NCI-H1105 treated with DMSO at 0.1 percent for 48 hours (cell line): ENCODE results near the gene LGMN.

Experiments used
- DNase-seq: peaks from one replicate; lab custom pipeline; 2025; lab: John Stamatoyannopoulos, UW

The LGMN gene

DNA sequence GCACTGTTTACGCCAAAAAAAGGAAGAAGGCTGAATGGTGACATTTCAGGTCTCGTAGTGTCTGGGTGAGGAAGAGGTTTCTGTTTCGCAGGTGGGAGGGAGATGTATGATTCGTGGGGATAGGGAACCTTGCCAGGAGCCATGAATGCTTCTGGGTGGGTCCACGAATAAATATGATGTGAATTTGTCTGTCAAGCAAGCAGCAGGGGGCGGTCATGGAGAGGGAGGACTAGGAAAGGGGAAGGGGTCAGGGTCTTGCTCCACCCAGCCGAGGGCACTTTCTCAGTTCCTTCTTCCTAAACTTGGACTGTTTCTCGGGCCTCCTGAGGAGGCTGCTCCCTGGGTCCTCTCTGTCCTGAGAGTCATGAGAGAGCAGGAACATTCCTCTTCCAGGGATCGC is 72.5 kb downstream of the LGMN start:
- no peak for DNase-seq

DNA sequence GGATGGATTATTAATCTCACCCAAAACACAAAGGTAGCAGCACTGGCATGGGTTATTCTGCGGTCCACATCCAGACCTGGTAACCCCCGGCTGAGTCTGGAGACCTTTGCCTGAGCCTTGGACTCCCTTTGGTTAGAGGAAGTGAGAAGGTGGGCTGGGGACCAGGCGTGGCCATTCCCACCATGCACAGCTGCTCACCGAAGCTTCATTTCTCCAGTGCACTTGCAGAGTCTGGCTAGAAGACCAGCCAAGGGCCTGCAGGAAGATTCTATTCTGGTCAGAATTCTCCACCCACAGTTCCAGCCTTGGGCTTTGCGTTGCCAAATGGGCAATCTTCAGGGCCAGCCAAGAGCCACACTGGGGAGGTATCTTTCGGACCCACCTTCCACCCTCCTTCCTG is 73.0 kb downstream of the LGMN start:
- no peak for DNase-seq

DNA sequence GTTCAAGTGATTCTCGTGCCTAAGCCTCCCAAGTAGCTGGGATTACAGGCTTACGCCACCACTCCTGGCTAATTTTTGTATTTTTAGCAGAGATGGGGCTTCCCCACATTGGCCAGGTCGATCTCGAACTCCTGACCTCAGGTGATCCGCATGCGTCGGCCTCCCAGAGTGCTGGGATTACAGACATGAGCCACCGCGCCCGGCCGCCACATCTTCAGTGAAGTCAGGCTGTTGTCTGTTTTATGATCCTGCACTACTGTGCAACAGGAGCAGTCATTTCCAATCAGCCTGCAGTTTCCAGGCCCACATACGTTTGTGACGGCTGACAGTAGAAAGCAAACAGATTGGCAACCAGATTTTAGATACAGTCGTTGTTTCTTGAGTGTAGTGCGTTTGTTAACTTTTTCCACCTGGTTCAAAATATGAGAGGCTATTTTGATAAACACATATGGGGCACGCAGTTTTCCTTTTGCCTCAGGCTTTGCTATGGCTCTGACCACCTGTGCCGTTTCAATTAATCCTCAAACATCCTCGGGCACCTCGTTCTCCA is 74.8 kb downstream of the LGMN start:
- DNase-seq, result no peak

DNA sequence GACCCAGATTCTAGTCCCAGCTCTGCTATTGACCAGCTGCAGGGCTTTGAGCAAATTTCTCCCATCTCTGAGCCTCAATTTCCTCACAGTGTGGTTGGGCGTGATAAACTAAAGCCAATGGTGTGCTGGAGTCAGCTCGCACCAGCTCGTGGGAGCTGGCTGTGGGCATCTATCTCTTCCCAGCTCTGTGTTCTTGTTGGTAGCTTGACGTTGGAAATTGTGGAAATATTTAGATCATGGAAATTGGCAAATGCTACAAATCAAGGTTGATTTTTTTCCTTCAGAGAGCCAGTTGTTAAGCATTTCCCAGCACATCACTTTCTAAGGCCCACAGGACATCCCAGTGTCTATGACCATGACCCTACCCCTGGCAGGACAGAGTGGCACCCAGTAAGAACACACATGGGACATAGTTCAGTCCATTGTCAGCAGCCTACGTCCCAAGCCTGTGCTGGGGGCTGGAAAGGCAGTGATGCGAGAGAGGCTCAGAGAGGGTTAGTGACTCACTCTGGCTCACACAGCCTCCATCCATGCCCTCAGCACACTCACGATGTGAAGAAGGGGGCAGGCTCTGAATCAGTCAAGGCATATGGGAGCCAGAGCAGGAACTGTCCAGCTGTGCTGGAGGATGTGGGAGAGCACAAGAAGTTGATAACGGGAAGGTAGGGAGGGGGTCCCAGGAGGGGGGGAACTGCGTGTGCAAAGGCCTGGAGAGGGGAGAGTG is 77.6 kb downstream of the LGMN start:
- DNase-seq, result no peak

DNA sequence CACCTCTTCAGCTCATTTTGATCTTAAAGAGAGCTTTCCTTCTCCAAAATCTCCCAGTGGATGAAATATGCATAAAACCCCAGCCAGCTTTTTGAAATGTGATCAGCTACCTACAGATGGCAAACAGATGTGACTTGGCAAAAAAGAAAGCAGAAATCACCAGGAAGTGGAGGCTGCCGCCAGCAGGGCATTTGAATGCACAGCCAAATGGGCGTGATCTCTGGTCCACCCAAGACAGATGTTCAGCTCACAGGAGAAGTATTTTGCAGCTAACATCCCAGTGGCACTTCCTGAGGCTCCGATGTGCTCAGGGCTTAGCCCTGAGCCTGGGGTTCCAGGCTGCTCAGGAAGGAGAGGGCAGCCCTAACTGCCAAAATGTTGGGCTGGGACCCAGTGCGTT is 78.3 kb downstream of the LGMN start:
- DNase-seq, result no peak

DNA sequence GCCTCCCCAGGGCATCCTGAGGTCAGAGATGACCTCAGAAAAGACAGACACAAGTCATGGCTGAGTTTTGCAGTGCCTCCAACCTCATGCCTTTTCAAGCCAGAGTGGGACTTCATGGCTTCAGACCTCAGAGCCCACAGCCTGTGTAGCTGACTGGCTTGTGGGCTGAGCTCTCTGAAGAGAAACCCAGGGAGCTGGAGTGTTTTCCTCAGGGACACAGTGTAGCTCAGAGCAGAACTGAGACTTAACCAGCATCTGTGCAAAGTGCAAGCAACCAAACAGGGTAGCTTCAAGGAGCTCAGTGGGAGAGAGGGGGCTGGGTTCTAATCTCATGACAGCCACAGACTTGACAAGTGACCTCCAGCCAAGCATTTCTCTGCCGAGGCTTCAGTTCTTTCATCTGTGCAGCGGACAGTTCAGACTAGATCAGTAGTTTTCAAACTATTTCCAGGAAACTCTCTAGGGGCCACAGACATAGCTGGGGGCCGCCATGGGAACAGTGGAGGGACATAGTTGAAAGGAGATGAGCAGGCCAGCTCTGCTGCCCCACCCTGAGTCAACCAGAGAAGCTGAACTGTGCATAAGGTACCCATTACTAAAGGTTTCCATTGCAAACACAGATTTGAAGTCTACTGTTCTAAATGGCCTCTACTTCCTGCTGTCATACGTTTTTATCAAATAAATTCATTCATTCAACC is 80.0 kb downstream of the LGMN start:
- DNase-seq, result no peak

DNA sequence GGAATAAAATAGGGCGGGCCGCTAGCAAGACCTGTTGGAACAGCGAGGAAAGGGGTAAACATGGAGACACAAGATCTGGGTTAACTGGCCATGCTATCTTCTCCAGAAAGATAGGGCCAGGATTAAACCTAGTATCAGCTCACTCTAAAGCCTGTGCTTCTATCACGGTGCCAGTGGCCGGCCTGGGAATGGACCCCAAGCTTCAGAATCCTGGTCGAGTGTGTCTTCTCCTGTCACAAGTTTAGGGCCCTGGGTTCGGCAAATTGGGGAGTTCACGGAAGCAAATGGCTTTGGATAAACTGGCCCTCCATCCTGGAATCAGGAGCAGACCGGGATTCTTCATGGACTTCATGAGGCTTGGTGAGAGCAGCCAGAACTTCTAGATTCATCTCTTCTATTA is 82.2 kb downstream of the LGMN start:
- no peak for DNase-seq

DNA sequence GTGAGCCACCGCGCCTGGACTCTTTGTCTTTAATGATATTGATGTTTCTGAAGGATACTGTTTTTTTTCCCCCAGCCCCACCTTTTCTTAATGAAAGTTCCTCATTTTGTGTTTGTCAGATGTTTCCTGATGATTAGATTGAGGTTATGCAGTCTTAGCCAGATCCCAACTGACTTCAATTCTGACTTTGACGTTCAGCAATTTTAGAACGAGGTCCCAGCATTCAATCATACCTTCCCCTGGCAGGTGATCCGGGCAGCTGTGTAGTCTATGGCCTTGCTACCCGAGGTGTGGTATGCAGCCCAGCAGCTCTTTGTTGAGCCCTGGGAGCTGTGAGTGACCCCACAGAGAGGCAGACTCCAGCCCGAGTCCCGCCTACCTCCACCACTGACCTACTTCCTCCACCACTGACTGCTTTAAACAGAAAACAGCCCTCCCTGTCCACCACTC is 82.7 kb downstream of the LGMN start:
- DNase-seq, result no peak

DNA sequence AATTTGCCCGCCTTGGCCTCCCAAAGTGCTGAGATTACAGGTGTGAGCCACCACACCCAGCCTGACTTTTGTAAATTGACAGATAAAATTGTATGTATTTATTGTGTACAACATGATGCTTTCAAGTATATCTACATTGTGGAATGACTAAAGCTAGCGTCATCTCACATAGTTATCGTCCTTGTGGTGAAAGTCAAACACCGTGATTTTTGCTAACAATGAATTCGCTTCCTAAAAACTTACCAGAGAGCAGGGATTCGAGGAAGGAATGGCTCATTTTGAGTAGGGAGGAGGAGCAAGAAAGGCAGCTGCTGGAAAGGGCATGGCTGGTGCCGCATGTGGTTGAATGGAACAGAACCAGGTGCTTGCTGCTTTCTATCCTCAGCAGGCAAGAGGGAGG is 85.4 kb downstream of the LGMN start:
- DNase-seq, result no peak

DNA sequence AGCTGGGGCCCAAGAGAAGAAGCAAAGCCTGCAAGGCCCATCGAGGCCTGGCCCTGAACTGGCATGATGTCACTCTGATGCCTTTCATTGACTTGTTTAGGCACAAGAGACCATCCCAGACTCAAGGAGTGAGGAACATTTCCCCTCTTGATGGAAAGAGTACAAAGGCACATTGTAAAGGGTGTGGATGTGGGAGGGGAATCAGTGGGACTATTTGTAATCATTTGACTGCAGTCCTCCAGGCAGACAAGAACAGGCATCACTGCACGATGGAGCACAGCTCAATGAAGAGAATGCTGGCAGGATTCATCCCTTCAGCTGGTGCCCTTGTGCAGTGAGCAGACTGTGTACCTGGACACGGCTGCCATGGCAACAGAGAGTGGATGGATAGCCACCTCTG is 87.9 kb downstream of the LGMN start:
- no peak for DNase-seq

DNA sequence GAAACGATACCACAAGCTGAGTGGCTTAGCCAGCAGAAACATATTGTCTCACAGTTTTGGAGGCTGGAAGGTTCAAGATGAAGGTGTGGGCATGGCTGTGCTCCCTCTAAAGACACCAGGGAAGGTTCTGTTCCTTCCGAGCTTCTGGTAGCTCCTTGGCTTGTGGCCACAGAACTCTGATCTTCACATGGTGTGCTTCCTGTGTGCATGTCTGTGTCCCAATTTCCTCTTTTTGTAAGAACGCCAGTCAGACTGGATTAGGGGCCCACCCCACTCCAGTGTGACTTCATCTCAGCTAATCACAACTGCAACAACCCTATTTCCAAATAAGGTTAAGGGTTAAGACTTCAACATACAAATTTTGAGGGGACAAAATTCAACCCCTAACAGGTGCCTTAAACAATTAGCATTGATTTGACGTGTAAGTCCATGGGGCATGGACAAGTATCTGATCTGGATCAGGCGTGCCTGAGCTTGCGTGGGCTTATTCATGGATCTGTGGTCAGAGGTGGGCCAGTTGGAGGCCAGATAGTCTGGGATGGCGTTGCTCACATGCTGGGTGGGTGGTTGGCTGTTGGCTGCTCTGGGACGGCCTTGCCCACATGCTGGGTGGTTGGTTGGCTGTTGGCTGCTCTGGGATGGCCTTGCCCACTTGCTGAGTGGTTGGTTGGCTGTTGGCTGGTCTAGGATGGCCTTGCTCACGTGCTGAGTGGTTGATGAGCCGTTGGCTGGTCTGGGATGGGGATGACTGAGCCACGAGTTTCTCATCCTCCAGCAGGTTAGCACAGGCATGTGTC is 88.5 kb downstream of the LGMN start:
- DNase-seq, result no peak

DNA sequence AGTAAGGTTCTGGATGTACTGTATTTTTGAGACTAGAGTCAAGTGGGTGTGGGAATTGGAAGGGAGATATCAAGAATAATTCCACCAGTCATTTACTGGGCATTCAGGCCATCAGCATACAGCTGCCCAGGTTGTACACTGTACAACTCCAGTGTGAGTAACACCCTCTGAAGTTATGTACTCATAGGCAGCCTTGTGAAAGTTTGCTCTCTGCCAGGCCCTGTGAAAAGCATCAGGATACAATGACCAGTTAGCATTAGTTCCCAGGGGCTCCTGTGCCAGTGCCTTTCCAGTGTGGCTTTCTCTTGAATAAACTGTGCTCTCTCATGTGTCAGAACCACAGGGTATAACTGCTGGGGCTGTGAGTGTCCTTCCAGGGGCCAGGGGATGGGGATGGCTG is 89.7 kb downstream of the LGMN start:
- no peak for DNase-seq

DNA sequence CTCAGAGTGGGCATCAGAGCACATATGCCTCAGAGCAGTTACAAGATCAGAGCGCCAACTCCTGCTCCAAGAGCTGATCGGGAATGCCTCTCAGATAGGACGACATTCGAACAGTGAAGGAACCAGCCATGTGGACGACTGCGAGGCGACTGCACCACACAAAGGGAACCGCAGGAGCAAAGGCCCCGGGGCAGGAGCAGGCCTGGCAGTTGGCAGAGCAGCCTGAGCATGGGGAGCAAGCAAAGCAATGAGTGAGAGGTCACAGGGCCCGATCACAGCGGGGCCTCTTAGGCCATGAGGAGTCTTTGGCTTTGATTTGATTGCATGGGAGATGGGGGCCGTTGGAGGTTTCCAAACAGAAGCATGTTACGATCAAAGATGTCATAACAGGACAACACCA is 90.3 kb downstream of the LGMN start:
- DNase-seq, result no peak

DNA sequence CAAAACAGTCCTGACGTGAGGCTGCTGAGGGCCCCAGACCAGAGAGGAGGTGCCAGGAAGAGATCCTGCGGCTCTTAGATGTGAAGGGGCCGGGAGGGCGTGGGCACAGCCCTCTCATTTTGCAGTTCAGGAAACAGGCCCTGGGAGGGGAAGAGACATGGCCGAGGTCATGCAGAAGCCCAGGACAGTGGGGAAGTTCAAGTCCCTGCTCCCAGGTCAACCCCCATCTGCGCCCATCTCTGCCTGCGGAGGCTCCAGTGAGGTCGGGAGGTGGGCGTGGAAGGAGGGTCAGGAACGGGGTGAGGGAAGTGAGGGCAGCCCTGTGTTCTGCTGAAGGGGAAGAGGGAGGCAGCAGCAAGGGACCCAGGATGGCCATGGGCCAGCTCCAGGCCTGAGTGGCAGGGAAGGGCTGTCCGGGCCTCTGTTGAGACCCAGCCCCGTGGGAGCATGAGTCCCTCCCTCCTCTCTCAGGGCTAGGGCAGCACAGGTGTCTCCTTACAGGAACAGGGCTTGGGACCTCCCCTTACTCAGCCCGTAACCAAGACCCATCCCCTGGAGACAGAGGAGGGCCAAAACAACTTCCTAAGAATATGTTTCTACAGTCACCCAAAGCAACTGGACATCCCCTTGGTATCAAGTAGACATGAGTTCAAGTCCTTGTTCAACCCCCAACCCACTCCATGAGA is 90.8 kb downstream of the LGMN start:
- DNase-seq, result no peak

DNA sequence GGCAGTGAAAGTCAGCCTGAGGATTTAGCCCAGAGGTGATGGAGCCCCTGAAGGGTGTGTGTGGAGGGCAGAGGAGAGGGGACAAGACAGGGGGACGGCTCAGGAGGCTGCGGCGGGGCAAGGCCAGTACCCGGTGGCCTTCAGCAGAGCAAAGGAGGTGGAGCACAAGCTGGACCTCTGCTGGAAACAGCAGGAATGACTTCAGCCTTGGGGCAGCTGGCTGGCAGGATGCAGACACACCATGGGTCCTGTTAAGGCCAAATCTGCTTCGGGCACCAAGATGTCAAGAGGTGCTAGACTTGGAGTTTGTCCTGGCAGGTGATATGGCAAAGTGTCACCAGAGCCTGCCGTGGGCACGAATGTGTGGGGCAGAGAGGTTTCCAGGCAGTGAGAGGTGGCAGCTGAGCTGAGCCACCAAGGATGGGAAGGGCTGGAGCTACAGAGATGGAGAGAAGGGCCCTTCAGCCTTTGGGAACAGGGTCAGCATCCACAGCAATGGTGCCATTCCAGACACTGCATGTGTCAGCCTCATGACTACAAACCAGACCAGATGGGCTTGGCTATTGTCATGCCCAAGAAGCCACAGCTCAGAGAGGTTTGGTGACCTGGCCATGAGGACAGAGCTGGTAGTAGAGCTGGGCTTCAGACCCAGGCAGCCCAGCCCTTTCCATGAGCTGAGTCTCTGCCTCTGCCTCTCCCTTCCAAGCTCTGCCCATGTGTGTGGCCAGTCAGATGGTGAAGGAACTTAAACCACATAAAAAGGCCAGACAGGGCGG is 91.9 kb downstream of the LGMN start:
- no peak for DNase-seq

DNA sequence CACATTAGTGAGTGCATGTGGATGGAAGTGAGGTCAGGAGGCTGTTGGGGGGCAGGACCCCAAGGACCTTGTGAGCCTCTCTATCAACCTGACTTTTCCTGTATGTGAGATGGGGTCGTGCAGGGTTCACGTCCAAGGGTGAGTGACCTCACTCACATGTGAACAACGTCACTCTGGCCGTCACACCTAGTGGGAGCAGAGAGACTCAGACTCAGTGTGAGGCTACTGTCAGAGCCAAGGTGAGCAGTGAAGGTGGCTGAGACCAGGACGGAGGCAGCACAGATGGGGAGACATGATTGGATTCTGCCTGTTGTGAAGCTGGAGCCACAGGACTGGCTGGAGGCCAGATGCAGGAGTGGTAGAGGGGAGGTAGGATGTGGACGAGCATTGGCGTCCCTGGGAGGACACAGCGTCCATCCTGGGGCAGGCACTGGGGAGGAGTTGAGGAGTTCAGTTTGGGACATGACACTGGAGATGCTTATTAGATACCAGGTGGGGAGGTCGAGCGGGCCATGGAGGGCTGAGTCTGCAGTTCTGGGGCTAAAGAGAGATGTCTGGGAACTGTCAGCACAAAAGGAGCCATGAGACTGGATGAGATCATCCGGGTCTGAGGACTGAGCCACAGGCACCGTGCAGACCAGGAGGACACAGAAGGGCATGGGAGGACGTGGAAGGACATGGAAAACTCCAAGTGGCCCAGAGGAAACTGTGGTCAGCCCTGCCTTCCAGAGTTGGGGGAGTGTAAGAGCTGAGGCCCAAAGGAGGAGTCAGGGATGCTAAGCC is 92.8 kb downstream of the LGMN start:
- no peak for DNase-seq

DNA sequence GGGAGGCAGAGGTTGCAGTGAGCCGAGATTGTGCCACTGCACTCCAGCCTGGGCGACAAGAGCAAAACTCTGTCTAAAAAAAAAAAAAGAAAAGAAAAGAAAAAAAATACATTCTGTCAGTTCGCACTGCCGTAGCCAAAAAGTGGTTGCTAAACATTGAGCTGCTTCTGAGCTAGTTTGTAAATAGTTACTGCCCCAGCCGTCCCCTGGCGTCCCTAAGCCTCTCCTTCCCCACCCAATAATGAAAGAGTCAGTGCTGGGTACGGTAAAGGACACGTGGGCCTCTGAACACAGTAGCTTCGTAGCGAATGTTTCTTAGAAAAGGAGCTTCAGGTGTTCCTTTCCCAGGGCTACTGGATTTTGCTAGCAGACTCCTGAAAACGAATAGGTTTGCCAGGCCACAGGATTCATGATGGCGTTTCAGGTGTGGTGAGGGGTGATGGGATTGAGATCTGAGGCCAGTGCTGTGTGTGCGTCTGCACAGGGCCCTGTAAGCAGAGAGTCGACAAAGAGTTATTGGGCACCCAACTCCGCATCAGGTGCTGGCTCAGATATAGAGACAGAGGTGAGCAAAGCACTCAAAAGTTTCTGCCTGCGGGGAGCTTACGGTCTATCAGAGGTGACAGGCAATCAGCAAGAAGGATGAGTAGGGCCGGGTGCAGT is 94.1 kb downstream of the LGMN start:
- DNase-seq, result no peak
